HEK293 (cell line): Measurements from ENCODE around the gene SLC39A1.

Experiments used
- CTCF ChIA-PET: fragments of 350-600 bp; formaldehyde crosslinking; extraction: SDS; loops from one replicate; lab custom pipeline; 2021; ENCODE audit warnings: antibody characterized with exemption; lab: Yijun Ruan, JAX
- POLR2A ChIA-PET: fragments of 300-600 bp; formaldehyde crosslinking; extraction: SDS; loops from one replicate; lab custom pipeline; 2020; ENCODE audit warnings: antibody characterized with exemption, inconsistent platforms; lab: Yijun Ruan, JAX
- H3K27ac ChIP-seq: fragments of 200-500 bp; sonication (Bioruptor generic); 2 replicates; pipeline ENCODE4 v1.5.1; 2014; ENCODE audit warnings: low read depth, low read length, control low read depth, inconsistent platforms; ENCODE audit errors: extremely low read depth
- H3K36me3 ChIP-seq, 2 experiments: fragments of 200-500 bp in 1 of 2; sonication (Bioruptor generic) in 1 of 2; 1 replicate in 1 of 2; 2 replicates in 1 of 2; pipeline ENCODE4 v1.5.1; 2014 to 2017; ENCODE audit warnings: inconsistent platforms in 2 of 2, low read length in 2 of 2; ENCODE audit not compliant: control insufficient read depth in 2 of 2, insufficient read depth in 1 of 2
- H3K4me1 ChIP-seq: fragments of 200-500 bp; sonication (Bioruptor generic); 2 replicates; pipeline ENCODE4 v1.5.1; 2014; ENCODE audit warnings: mild to moderate bottlenecking, low read length, inconsistent platforms; ENCODE audit not compliant: control insufficient read depth, insufficient read depth
- H3K4me3 ChIP-seq: 2 replicates; pipeline ENCODE4 v1.5.1; 2011; ENCODE audit warnings: low read depth, mild to moderate bottlenecking, control low read depth, low read length, moderate library complexity
- H3K9me3 ChIP-seq: fragments of 200-500 bp; sonication (Bioruptor generic); 2 replicates; pipeline ENCODE4 v1.5.1; 2014; ENCODE audit warnings: low read depth, low read length, inconsistent platforms; ENCODE audit not compliant: control insufficient read depth, insufficient read depth
- GFI1B ChIP-seq: fragments of 450-650 bp; formaldehyde crosslinking; IDR thresholded peaks from 2 replicates; pipeline ENCODE4 v1.5.1; 2016; ENCODE audit warnings: missing biosample characterization, missing genetic modification characterization
- HIC1 ChIP-seq: fragments of 450-650 bp; formaldehyde crosslinking; IDR thresholded peaks from 2 replicates; pipeline ENCODE4 v1.5.1; 2016; ENCODE audit warnings: missing biosample characterization, missing genetic modification characterization
- HOXA7 ChIP-seq: sonication (generic); formaldehyde crosslinking; IDR thresholded peaks from 2 replicates; pipeline ENCODE4 v1.8.1; 2022; ENCODE audit warnings: missing genetic modification reagents, borderline replicate concordance
- INSM2 ChIP-seq: fragments of 450-650 bp; formaldehyde crosslinking; IDR thresholded peaks from 2 replicates; pipeline ENCODE4 v1.5.1; 2016; ENCODE audit warnings: missing biosample characterization, missing genetic modification characterization
- MYNN ChIP-seq: fragments of 450-650 bp; formaldehyde crosslinking; IDR thresholded peaks from 2 replicates; pipeline ENCODE4 v1.5.1; 2016; ENCODE audit warnings: missing biosample characterization, missing genetic modification characterization, borderline replicate concordance
- OSR2 ChIP-seq: fragments of 450-650 bp; formaldehyde crosslinking; IDR thresholded peaks from 2 replicates; pipeline ENCODE4 v1.5.1; 2016; ENCODE audit warnings: missing biosample characterization, missing genetic modification characterization
- OVOL3 ChIP-seq: fragments of 450-650 bp; formaldehyde crosslinking; IDR thresholded peaks from 2 replicates; pipeline ENCODE4 v1.5.1; 2016; ENCODE audit warnings: missing biosample characterization, missing genetic modification characterization
- SCRT1 ChIP-seq: fragments of 450-650 bp; formaldehyde crosslinking; IDR thresholded peaks from 2 replicates; pipeline ENCODE4 v1.5.1; 2016; ENCODE audit warnings: missing biosample characterization, missing genetic modification characterization, borderline replicate concordance
- ZIC2 ChIP-seq: fragments of 450-650 bp; formaldehyde crosslinking; IDR thresholded peaks from 2 replicates; pipeline ENCODE4 v1.5.1; 2016; ENCODE audit warnings: missing biosample characterization, missing genetic modification characterization
- ZNF174 ChIP-seq: fragments of 450-650 bp; formaldehyde crosslinking; IDR thresholded peaks from 2 replicates; pipeline ENCODE4 v1.5.0; 2017; ENCODE audit warnings: missing biosample characterization, mild to moderate bottlenecking, missing genetic modification characterization
- ZNF184 ChIP-seq: fragments of 450-650 bp; IDR thresholded peaks from 2 replicates; pipeline ENCODE4 v1.5.1; 2018; ENCODE audit warnings: missing biosample characterization, mild to moderate bottlenecking, missing genetic modification characterization
- ZNF223 ChIP-seq: fragments of 450-650 bp; formaldehyde crosslinking; IDR thresholded peaks from 2 replicates; pipeline ENCODE4 v1.5.1; 2016; ENCODE audit warnings: missing biosample characterization, missing genetic modification characterization
- ZNF311 ChIP-seq: fragments of 450-650 bp; formaldehyde crosslinking; IDR thresholded peaks from 2 replicates; pipeline ENCODE4 v1.5.1; 2017; ENCODE audit warnings: missing biosample characterization, missing genetic modification characterization, borderline replicate concordance
- ZNF433 ChIP-seq: fragments of 450-650 bp; formaldehyde crosslinking; IDR thresholded peaks from 2 replicates; pipeline ENCODE4 v1.5.1; 2016; ENCODE audit warnings: missing biosample characterization, missing genetic modification characterization, low read depth
- ZNF561 ChIP-seq: fragments of 450-650 bp; IDR thresholded peaks from 2 replicates; pipeline ENCODE4 v1.5.1; 2018; ENCODE audit warnings: missing biosample characterization, missing genetic modification characterization, borderline replicate concordance
- ZNF600 ChIP-seq: fragments of 450-650 bp; formaldehyde crosslinking; IDR thresholded peaks from 2 replicates; pipeline ENCODE4 v1.5.1; 2016; ENCODE audit warnings: missing biosample characterization, missing genetic modification characterization
- ZNF670 ChIP-seq: fragments of 450-650 bp; formaldehyde crosslinking; IDR thresholded peaks from 2 replicates; pipeline ENCODE4 v1.5.1; 2016; ENCODE audit warnings: missing biosample characterization, missing genetic modification characterization, low read depth
- ZNF747 ChIP-seq: fragments of 450-650 bp; formaldehyde crosslinking; IDR thresholded peaks from 2 replicates; pipeline ENCODE4 v1.5.1; 2016; ENCODE audit warnings: missing biosample characterization, missing genetic modification characterization
- ZNF768 ChIP-seq: fragments of 450-650 bp; formaldehyde crosslinking; IDR thresholded peaks from 2 replicates; pipeline ENCODE4 v1.5.1; 2018; ENCODE audit warnings: missing biosample characterization, mild to moderate bottlenecking, missing genetic modification characterization
- ZNF777 ChIP-seq: fragments of 450-650 bp; formaldehyde crosslinking; IDR thresholded peaks from 2 replicates; pipeline ENCODE4 v1.5.1; 2017; ENCODE audit warnings: missing biosample characterization, missing genetic modification characterization, borderline replicate concordance
- ZNF837 ChIP-seq: fragments of 450-650 bp; formaldehyde crosslinking; IDR thresholded peaks from 2 replicates; pipeline ENCODE4 v1.5.1; 2016; ENCODE audit warnings: missing biosample characterization, missing genetic modification characterization
- ZSCAN4 ChIP-seq: fragments of 450-650 bp; formaldehyde crosslinking; IDR thresholded peaks from 2 replicates; pipeline ENCODE4 v1.5.1; 2017; ENCODE audit warnings: missing biosample characterization, missing genetic modification characterization
- TF ChIP-seq, protein P1 (sequence below): fragments of 450-650 bp; formaldehyde crosslinking; IDR thresholded peaks from 2 replicates; pipeline ENCODE4 v1.5.1; 2017; ENCODE audit warnings: missing biosample characterization, missing genetic modification characterization

The SLC39A1 gene

DNA sequence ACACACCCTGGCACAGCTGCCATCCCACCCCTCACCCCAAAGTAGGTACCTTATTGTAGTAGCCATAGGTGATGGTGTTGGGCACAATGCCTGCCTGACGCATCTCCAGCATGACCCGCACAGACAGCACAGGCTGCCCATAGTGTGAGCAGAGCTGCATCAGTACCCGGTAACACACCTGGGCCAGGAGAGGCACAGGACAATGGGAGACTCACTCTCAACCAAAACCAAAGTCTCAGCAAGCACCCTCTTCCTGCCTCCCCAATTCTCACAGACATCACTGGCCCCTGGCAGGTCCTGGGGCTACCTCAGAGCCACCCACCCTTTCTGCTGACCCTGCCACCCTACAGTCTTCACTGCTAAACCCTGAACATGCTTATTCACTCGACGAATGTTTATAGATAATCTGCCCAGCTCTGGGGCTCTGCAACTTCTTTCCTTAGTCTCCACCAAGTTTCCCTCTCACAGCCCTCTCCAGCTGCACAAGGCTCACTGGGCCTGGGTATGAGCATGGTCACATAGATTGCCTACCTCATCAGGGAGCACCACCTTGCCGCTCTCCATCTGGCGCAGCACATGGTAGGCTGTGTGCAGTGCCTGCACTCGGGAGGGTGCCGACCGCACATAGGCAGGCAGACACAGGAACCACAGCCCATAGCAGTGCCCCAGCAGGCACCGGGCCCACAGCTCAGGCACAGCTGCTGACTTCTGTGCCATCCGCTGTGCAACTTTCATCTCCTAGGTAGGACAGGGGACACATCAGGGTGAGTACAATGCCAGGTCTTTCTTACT, 27.1 kb downstream of the SLC39A1 start:
- no peak overlapping the region for H3K27ac ChIP-seq
- H3K4me3 ChIP-seq = no peak overlapping the region
- ChIA-PET CTCF (no interaction called here), POLR2A (no interaction called here)
- TF ChIP-seq OVOL3 (no peak), ZNF561 (tag by site-specific recombination) (no peak), ZSCAN4 (tag by site-specific recombination) (no peak), MYNN (tag by site-specific recombination) (no peak), INSM2 (tag by site-specific recombination) (no peak), SCRT1 (no peak), ZNF174 (tag by site-specific recombination) (no peak), ZNF600 (tag by site-specific recombination) (no peak), GFI1B (tag by site-specific recombination) (no peak), ZNF670 (tag by site-specific recombination) (no peak)
- no peaks in the 10 kb centered on the region for H3K9me3 ChIP-seq
- peaks cover 4 to 88% of the 10 kb centered on the region in 2 experiments; a peak in 2 of 3 replicates for H3K36me3 ChIP-seq
- H3K4me1 ChIP-seq = no peaks in the 10 kb centered on the region

- Histone ChIP-seq H3K4me3 (no peak overlapping the region), H3K27ac (no peak overlapping the region), H3K4me1 (no peaks in the 10 kb centered on the region), H3K9me3 (no peaks in the 10 kb centered on the region), H3K36me3 (peaks cover 4 to 88% of the 10 kb centered on the region in 2 experiments; a peak in 2 of 3 replicates)
- POLR2A ChIA-PET = interaction anchor here (1.4 kb wide), 1 partner anchor 11 kb away, joined by 6 read pairs; the partner anchor contains the start of gene GATAD2B
- CTCF ChIA-PET = interaction anchor here (0.6 to 1.2 kb wide), 3 partner anchors 11 to 20 kb away, joined by 3 read pairs; no protein-coding TSS in a partner anchor
- TF ChIP-seq ZNF837 (no peak), OSR2 (tag by site-specific recombination) (peak; percentile 21; the same call in 1 of the 2 replicates)
Observed at GRCh38 chr1:153934746-153935145, 28.6 kb downstream of the SLC39A1 start.

DNA sequence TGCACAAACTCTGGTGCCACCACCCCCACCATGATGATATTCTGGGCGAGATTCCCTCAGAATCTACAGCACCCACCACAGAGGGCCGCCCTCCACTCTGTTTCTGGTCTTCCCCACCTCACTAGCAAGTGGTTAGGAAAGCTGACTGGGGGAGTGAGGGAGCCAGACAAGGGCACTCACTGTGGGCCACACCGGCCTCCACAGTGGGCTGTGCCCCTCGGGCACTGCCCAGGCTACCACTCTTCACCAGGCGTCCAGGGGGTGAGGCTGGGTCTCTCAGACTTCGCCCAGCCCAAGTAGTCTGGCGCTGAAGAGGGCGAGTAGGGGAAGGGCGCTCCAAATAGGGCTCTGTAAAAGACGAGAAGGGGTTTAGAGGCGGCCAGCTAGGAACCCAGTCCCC, 29.4 kb downstream of the SLC39A1 start:
- no peak overlapping the region for H3K27ac ChIP-seq
- no peak overlapping the region for H3K4me3 ChIP-seq
- H3K36me3 ChIP-seq = peaks cover 4 to 82% of the 10 kb centered on the region in 2 experiments; a peak in 2 of 3 replicates
- no peaks in the 10 kb centered on the region for H3K4me1 ChIP-seq
- CTCF ChIA-PET = interaction anchor here (0.6 to 1.2 kb wide), 3 partner anchors 11 to 21 kb away, joined by 3 read pairs; no protein-coding TSS in a partner anchor
- POLR2A ChIA-PET = interaction anchor here (0.5 to 1.4 kb wide), 2 partner anchors 9 to 11 kb away, joined by 4 to 6 read pairs; partner anchors contain the start of gene GATAD2B
- no peaks in the 10 kb centered on the region for H3K9me3 ChIP-seq
- TF ChIP-seq, protein P1, sequence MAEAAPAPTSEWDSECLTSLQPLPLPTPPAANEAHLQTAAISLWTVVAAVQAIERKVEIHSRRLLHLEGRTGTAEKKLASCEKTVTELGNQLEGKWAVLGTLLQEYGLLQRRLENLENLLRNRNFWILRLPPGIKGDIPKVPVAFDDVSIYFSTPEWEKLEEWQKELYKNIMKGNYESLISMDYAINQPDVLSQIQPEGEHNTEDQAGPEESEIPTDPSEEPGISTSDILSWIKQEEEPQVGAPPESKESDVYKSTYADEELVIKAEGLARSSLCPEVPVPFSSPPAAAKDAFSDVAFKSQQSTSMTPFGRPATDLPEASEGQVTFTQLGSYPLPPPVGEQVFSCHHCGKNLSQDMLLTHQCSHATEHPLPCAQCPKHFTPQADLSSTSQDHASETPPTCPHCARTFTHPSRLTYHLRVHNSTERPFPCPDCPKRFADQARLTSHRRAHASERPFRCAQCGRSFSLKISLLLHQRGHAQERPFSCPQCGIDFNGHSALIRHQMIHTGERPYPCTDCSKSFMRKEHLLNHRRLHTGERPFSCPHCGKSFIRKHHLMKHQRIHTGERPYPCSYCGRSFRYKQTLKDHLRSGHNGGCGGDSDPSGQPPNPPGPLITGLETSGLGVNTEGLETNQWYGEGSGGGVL = no peak
- TF ChIP-seq ZNF184 (tag by site-specific recombination) (no peak), ZNF433 (tag by site-specific recombination) (no peak), ZNF311 (tag by site-specific recombination) (no peak), ZNF223 (no peak), HOXA7 (CRISPR knock-in tag) (no peak), ZNF747 (tag by site-specific recombination) (no peak), ZNF777 (tag by site-specific recombination) (no peak), ZNF670 (tag by site-specific recombination) (no peak), HIC1 (tag by site-specific recombination) (no peak), ZNF768 (no peak), ZIC2 (no peak)
